ENCODE results near the gene UBE2L5.

UBE2L5 gene

DNA sequence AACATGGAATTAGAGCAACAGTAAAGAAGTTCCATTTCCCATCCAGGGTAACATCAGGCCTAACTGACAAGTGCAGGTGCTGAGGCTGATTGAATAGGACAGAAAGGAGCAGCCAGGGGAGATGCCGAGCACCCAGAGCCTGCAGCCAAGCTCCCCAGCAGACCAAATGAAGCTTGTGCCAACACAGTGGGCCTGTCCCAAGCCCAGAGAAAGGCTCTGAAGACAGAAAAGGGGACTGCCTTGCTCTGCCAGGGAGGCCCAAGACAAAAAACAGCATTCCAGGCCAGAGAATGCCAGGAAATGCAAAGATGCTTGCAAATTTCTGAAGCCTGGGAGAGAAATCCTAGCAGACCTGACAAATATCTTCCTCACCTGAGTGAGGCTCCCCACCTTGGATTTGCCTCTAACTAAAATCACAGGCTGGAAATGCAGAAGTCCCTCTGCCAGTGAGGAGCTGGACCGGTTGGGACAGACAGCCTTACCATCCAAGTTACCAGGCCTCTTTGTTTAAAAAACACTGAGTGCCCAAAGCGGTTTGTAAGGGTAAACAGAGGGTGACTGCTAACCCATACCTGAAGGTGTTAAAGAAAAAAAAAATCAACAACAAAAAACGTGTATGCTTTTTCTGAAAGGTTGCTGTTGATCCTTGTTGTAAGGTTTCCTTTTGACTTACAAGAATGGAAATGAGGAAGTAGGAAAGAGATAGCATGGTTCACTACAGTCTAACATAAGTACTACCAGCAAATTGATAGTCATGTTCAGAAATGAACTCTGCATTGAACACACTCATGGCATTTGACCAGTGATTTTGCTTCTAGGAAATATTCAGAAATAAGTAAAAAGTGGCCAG lies 55.3 kb downstream of the UBE2L5 start:
- no peak for DNase-seq (ENCODE audit: low read depth)

All from EH (cell line).